Central memory CD4-positive, alpha-beta T cell (primary cell): ENCODE data around the gene TMEM175.

Experiments
- DNase-seq: peaks from one replicate; pipeline ENCODE4 v3.0.0; 2022

The TMEM175 gene

DNA sequence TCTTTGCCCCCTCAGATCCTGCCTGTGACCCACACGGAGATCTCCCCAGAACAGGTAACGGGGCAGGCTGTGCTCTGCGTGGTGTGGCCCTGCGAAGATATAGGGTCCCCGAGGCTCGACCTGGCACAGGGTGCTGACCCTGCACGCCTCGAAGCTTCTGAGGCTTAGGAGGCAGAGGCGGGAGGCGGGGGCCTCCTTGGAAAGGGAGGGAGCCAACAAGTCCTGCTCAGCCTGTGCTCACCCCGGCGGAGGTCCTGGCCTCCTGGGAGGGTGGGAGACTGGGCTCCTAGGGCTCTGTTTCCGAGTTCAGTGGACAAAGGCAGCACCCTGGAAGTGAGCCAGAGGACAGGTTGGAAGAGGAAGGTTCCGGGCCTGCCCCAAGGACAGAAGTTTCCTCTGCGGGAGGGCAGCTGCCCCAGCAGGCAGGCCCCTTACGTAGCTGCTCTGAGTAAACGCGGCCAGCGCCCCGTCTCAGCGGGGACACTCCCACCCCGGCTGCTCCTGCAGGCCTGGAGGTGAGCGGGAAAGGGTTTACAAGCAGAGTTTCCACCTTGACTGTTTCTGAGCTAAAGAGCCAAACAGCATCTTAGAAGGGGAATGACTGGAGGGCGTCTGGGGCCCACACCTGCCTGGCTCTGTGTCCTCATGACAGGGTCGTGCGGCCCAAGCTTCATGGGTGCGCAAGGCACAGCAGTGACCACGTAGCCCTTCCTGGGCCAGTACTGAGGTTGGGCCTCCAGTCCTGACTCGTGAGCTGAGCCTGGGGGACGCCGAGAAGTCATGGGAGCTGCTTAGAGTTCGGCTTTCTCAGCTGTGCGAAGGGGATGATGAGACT is 16.1 kb downstream of the TMEM175 start:
- DNase-seq, result no peak

GRCh38 chr4:948936-949300 is 16.7 kb downstream of the TMEM175 start:
- no peak for DNase-seq

DNA sequence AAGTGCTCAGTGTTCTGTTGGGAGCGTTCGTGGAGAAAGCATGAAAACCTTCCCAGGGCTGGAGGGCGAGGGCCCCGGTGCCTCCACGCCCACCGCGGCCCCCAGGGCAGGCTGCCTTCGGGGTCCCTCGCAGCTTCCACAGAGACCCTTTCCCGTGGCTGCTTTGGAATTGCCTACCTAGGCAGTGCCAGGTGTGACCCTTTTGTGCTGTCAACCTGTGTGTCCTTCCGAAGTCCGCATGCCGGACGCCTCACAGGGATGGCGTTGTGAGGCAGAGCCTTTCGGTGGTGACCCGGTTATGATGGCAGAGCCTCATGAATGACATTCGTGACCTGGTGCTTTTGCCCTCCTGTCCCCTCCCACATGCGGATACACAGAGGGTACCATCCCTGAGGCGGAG is 17.4 kb downstream of the TMEM175 start:
- DNase-seq, result no peak

- DNase-seq, result no peak
Observed at GRCh38 chr4:950136-951020, 18.1 kb downstream of the TMEM175 start.

DNA sequence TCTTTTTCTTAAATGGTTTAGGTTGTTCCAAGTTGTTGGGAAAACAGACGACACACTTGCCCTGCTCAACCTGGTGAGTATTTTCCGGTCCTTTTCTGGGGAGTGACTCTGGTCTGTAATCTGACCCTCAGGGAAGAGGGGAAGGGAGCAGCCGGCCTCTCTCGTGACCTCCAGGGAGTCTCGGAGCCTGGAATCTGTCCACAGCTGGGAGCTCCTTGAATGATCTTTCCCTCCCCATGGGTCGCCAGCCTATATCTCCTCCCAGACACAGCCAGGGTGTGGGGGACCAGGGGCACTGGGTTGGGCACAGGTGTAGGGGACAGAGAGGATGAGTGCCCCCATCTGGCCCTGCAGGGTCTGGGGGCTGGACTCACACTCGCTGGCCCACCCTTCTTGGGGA is 18.9 kb downstream of the TMEM175 start:
- no peak for DNase-seq

DNA sequence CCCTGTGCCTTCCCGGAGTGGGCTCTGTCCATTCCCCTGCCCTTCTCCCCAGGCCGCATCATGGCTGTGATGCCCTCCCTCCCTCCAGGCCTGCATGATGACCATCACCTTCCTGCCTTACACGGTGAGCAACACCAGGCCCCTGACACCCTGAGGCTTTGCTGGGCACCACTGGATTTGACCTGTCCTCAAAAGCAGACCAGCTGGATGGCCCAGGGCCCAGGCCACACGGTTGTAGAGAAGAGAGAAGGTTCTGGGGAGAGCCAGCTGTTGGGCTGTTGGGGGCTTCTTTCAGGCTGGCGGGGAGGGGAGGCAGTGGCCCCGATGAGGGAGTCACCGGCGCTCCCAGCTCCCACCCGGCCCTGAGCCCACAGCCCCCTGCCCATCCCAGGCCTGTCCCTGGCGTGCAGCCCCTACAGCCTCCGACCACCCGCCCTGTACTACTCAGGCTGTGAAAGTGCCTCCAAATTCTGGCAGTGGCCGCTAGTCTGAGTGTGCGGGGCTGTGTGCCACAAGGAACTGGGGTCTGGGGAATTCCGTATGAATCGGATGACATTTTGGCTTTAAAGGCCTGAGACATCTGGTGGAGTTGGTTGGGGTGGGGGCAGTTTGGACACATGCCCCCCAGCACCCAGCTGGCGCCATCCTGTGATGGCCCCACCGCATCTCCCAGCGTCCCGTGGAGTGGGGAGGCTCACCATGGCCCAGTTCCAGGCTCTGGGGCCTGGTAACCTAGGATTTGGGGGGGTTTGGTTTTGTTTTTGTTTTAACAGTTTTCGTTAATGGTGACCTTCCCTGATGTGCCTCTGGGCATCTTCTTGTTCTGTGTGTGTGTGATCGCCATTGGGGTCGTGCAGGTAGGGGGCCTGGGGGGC is 19.6 kb downstream of the TMEM175 start:
- no peak for DNase-seq

- DNase-seq, result no peak
Observed at GRCh38 chr4:952881-953573, 20.8 kb downstream of the TMEM175 start.

GRCh38 chr4:953574-953915 is 21.3 kb downstream of the TMEM175 start:
- no peak for DNase-seq

GRCh38 chr4:954211-955020 is 22.2 kb downstream of the TMEM175 start:
- no peak for DNase-seq

DNA sequence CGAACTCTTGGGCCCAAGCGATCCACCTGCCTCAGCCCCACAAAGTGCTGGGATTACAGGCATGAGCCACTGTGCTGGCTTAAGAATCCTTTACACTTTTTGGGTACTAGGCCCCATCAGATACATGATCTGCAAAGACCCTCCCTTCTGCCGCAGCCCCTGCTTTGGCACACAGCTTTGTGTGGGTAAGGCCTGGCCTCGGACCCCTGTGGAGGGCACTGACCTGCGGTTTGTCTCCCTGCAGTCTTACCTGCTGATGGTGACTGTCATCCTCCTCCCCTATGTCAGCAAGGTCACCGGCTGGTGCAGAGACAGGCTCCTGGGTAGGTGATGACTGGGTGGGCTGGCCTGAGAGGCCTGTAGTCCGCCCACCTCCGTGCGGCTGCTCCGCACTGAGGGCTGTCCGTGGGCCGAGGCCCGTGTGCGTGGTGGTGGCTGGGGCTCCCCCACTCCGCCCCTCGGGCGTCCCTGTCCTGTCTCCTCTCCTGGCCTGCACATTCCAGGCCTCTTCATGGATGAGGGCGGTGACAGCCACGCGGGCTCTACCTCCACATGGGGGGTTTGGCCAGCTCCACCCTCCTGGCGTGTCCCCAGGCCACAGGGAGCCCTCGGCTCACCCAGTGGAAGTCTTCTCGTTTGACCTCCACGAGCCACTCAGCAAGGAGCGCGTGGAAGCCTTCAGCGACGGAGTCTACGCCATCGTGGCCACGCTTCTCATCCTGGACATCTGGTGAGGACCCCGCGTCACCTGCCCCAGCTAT is 23.1 kb downstream of the TMEM175 start:
- DNase-seq, result no peak

DNA sequence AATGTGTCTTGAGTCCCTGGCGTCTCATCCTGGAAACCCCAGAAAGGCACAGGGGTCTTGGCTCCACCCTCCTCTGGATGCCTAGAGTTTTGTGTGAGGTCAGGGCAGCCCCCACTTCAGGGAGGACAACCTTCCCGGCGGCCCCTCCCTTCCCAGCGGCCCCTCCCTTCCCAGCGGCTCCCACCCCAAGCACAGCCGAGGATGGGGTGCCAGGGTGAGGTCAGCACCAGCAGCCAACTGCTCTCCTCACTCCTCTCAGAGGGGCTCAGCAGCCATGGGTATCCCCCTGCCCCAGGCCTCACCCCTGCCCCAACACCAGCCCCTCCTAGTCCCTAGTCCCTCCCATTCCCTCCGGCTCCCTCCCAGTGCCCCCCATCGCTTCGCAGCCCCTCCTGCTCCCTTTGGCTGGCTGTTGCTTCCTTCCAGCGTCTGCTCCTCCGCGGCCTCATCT is 23.7 kb downstream of the TMEM175 start:
- no peak for DNase-seq

- DNase-seq, result no peak
Observed at GRCh38 chr4:956531-957230, 24.4 kb downstream of the TMEM175 start.

- no peak for DNase-seq
Observed at GRCh38 chr4:957231-957580, 24.9 kb downstream of the TMEM175 start.

GRCh38 chr4:957581-958313 is 25.5 kb downstream of the TMEM175 start:
- no peak for DNase-seq

GRCh38 chr4:958314-958665 is 26.0 kb downstream of the TMEM175 start:
- no peak for DNase-seq

DNA sequence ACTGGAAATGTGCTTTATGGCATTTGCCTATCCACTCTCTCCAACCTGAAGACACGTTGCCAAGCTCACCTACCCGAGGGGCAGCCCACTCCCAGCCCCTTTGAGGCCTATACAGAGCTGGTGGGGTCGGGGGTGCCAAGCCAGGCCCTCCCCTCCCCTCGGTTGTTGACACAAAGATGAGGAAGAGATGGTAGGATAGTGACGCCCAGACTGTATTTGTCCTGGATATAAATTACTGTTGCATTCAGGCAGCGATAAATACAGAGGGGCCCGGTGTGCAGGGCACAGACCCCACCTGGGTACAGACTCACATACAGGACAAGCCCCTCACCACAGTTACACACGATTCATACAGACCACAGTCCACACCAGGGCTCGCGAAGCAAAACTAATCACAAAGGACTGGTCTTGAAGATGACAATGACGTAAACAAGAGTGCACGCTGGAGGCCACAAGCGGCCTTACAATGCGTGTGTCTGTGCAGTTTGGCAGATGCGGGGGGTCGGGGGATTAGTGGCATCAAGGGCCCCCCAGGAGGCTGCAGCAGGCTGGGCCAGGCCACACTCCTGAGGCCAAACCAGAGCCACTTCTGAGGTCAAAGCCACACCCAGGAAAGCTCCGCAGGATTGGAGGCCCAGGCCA is 26.6 kb downstream of the TMEM175 start:
- no peak for DNase-seq

DNA sequence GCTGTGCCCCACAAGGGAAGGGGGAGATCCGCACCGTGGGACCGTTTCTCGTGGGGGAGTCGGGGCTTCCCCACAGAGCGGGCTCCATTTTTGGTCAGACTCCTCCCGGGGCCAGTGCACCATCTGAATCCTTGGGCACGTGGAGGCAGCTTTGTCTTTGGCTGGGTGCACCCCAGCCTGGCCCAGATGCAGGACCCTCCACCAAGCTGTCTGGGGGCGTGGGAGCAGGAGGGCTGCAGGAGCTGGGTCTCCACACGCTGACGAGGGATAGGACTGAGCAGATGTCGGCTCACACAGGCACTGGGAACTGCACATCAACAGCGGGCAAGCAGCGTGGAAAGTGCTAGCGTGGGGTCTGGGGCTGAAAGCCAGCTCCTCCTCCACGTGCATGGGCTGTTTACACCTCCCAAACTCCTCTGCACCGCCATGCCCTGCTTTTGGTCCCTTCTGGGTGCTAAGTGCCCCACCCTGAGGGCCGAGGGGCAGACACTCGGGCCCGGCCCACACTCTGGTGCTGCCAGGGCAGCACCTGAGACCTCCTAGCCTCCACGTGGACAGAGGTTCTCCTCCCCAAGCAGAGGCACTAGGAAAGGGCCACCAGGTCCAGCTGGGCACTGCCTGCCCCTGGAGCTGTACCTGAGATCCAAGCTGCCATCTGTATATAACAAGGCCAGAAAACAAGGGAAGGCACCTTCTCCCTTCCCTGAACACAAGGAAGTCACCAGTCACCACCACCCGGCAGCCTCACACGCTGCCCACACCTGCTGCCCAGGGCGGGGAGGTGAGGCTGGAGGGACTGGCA is 27.3 kb downstream of the TMEM175 start:
- DNase-seq, result no peak

GRCh38 chr4:960140-960635 is 27.9 kb downstream of the TMEM175 start:
- DNase-seq, result no peak
